Esophagus squamous epithelium (tissue), 5 donors: Measurements from ENCODE around the gene ANKRD44. TPM values are rescaled to one million over a fixed set of nuclear protein-coding genes. Genes with fewer than 3 reads are reported as not detected.

Source experiments
- DNase-seq: peaks from one replicate; lab custom pipeline; 2025; lab: John Stamatoyannopoulos, UW
- H3K27ac ChIP-seq, 4 donors: fragments of 200-600 bp; sonication (generic); one replicate each; pipeline ENCODE4 v1.5.1; 2016 to 2019; ENCODE audit warnings: mild to moderate bottlenecking in 1 of 4
- H3K27me3 ChIP-seq, 4 donors: fragments of 200-600 bp; sonication (generic); 1 replicate in 3 of 4; 2 replicates in 1 of 4; pipeline versions ENCODE4 v1.5.1 to v1.6.0; 2017 to 2021; ENCODE audit warnings: antibody characterized with exemption in 1 of 4
- H3K36me3 ChIP-seq, 3 donors: fragments of 200-600 bp; sonication (generic); one replicate each; pipeline ENCODE4 v1.5.1; 2016 to 2019
- H3K4me1 ChIP-seq, 3 donors: fragments of 200-600 bp; sonication (generic); one replicate each; pipeline ENCODE4 v1.5.1; 2017 to 2019
- H3K4me3 ChIP-seq, 4 donors: fragments of 200-600 bp; sonication (generic); 1 replicate in 3 of 4; 2 replicates in 1 of 4; pipeline ENCODE4 v1.5.1; 2016 to 2019; ENCODE audit warnings: mild to moderate bottlenecking in 2 of 4, moderate library complexity in 1 of 4
- H3K9me3 ChIP-seq, 3 donors: fragments of 200-600 bp; sonication (generic); one replicate each; pipeline ENCODE4 v1.5.1; 2016 to 2019
- CTCF ChIP-seq, 6 experiments: fragments of 450-650 bp in 4 of 6; fragments of 200-600 bp in 2 of 6; sonication (generic) in 2 of 6; IDR thresholded peaks; one replicate each; pipeline ENCODE4 v1.5.1; 2016 to 2019; ENCODE audit warnings: antibody characterized with exemption in 6 of 6, mild to moderate bottlenecking in 4 of 6, moderate library complexity in 4 of 6
- POLR2A ChIP-seq, 4 donors: fragments of 450-650 bp; IDR thresholded peaks; one replicate each; pipeline ENCODE4 v1.6.1; 2017; ENCODE audit warnings: antibody characterized with exemption in 4 of 4, mild to moderate bottlenecking in 4 of 4, moderate library complexity in 3 of 4
- WGBS, 2 donors: methylation state at CpG; one replicate each; pipeline ENCODE4 v1.1.5; 2018; 5-methylcytosine and 5-hydroxymethylcytosine counted together
- intact Hi-C: fragments of 100-400 bp; cut with DNase I; formaldehyde crosslinking; loops from one replicate; pipeline ENCODE4 v1.15.0; 2022
- total RNA-seq, 4 donors: library from RNA; depleted of rRNA; stranded (reverse); fragments of >200 nt; gene quantifications; one replicate each; pipeline ENCODE4 v1.1.0, GENCODE V29; 2016
- donor health status: DM: yes; HTN: yes; CAD: no.

Gene ANKRD44
- total RNA-seq, 4 donors from 2014 or later: 4.5 to 54.0 (median 11.4) TPM

DNA sequence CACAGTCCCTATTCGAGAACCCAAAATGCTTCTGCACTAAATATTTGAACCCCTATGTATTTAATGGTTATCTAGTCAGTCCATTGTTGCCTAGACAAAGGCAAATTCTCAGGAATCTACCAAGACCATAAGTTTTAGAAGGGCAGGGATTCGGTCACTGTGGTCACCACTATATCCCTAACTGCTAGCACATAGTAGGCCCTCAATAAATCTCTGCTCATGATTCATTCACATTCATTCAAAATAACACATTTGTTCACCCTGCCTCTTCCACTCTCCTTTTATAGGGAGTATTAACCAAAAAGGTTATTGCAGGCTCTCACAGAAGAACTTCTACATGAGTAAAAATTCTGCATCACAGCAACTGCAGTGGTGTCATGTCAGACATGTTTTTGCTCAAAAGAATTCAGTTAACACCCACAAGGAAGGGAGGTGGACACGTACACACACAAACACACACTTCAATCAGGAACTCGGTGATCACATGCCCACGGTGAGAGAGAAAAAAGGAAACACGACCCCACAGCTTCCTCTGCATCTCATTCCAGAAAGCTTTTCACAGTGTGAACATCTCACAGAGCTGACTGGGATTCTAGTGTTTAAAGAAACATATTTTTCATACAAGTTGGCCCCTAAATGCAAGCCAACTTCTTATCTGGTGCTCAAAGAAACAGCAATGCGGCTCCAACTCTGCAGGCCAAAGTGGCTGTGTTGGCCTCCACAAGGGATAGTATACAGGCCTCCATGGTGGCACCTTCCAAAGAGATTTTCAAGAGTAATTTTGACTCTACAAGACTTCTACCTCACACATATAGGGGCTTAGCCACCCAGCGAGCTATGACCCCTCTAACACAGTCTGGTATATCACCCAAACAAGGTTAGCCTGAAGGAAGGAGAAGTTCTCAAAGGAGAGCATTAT is 98.0 kb downstream of the ANKRD44 start:
- DNase-seq: no peak
- H3K36me3 ChIP-seq: no peaks in the 10 kb centered on the region
- TF ChIP-seq POLR2A (IDR thresholded peaks at IDR 0.05) (peak in 1 of 4 donors; percentile 28), CTCF (IDR thresholded peaks at IDR 0.05) (no peak)
- peaks cover 0 to 46% (median 4%) of the 10 kb centered on the region in 3 donors for H3K4me1 ChIP-seq
- no peak overlapping the region for H3K4me3 ChIP-seq
- no peaks in the 10 kb centered on the region for H3K9me3 ChIP-seq
- WGBS, 2 donors: 49 to 62% methylated on average over 8 of the region's 8 CpGs
- no peaks in the 10 kb centered on the region for H3K27me3 ChIP-seq
- intact Hi-C loops: no loop called here
- H3K27ac ChIP-seq: peak overlapping the region in 2 of 4 donors; percentile 1 to 14

DNA sequence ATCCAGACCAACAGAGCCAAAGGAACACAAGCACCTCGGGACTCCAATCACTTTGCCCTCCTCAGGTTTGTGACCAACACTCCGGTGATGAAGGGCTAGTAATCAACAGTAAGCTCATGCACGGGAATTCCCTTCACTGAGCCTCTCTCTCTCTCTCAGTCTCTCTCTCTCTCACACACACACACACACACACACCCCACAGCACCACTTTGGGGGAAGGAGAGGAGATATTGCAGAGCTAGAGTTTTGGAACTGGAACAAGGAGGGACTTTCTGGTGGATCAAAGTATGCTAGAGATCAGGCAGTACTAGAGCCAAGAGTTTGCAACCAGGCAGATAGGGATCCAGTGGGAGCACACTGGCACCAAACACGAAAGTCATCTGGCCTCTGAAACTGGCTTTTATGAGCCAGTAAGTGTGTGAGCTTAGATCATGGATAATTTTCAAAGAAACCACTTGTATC is 98.7 kb downstream of the ANKRD44 start:
- H3K9me3 ChIP-seq: no peaks in the 10 kb centered on the region
- DNase-seq: no peak
- H3K4me3 ChIP-seq: no peak overlapping the region
- H3K36me3 ChIP-seq: no peaks in the 10 kb centered on the region
- WGBS, 2 donors: 63 to 78% methylated on average over 4 of the region's 4 CpGs
- peak overlapping the region in 2 of 4 donors; percentile 1 to 14 for H3K27ac ChIP-seq
- peaks cover 0 to 46% (median 4%) of the 10 kb centered on the region in 3 donors for H3K4me1 ChIP-seq
- TF ChIP-seq POLR2A (IDR thresholded peaks at IDR 0.05): no peak
- TF ChIP-seq CTCF (IDR thresholded peaks at IDR 0.05): no peak
- intact Hi-C loops: no loop called here
- no peaks in the 10 kb centered on the region for H3K27me3 ChIP-seq

DNA sequence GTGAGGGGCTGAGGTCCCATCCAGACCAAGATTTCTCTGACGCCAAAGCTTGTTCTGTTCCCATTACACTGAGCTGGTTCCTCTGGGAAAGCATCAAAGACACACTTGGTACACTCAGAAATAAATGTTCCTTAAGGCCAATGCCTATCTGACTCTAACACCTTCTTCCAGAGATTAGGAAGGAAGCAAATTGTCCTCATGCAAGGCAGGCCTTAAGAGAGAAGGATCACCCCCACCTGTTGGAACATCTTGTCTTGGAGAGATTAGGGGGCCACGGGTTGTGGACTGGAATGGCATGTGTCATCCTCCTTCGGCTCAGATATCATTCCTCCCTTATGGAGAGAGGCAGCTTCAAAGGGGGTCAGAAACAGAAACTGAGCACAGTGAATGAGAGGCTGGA is 100.2 kb downstream of the ANKRD44 start:
- 43 to 66% methylated on average over 3 of the region's 3 CpGs for WGBS, 2 donors
- no peaks in the 10 kb centered on the region for H3K9me3 ChIP-seq
- intact Hi-C loops: no loop called here
- H3K4me3 ChIP-seq: no peak overlapping the region
- no peak for DNase-seq
- H3K27ac ChIP-seq: peak overlapping the region; percentile 1 to 77 (median 54)
- peaks cover 4 to 34% (median 6%) of the 10 kb centered on the region in 3 donors for H3K4me1 ChIP-seq
- no peak for TF ChIP-seq POLR2A (IDR thresholded peaks at IDR 0.05)
- no peak for TF ChIP-seq CTCF (IDR thresholded peaks at IDR 0.05)
- H3K27me3 ChIP-seq: no peaks in the 10 kb centered on the region
- H3K36me3 ChIP-seq: no peaks in the 10 kb centered on the region

- TF ChIP-seq CTCF (IDR thresholded peaks at IDR 0.05) (no peak), POLR2A (IDR thresholded peaks at IDR 0.05) (peak in 1 of 4 donors; percentile 45)
- Histone ChIP-seq H3K9me3 (no peaks in the 10 kb centered on the region), H3K27me3 (no peaks in the 10 kb centered on the region), H3K4me1 (peaks cover 4 to 32% (median 6%) of the 10 kb centered on the region in 3 donors), H3K4me3 (no peak overlapping the region), H3K27ac (peak overlapping the region; percentile 1 to 77 (median 54)), H3K36me3 (no peaks in the 10 kb centered on the region)
- 62 to 84% methylated on average over 6 of the region's 6 CpGs for WGBS, 2 donors
- intact Hi-C loops: no loop called here
- DNase-seq: no peak
These were observed 100.7 kb downstream of the ANKRD44 start for GRCh38 chr2:197209742-197210408.
